ENCODE data around the gene LIPM. TPM values are rescaled to one million over a fixed set of nuclear protein-coding genes. Genes with fewer than 3 reads are reported as not detected.
A peak's percentile ranks its signal among the peaks of the same experiment; 100 is the strongest.

Gene LIPM
- total RNA-seq, 2 donors from 2014 or later: not detected

- no peaks in the 10 kb centered on the region for H3K4me1 ChIP-seq (replicated peaks)
- no peaks in the 10 kb centered on the region for H3K9me3 ChIP-seq
- no peaks in the 10 kb centered on the region for H3K27me3 ChIP-seq (replicated peaks; ENCODE audit: insufficient read depth)
- no peak overlapping the region for H3K4me3 ChIP-seq
- no peak overlapping the region for H3K27ac ChIP-seq
- H3K36me3 ChIP-seq: no peaks in the 10 kb centered on the region
- no peak for DNase-seq (ENCODE audit: low spot score)
- TF ChIP-seq CTCF (IDR thresholded peaks at IDR 0.05): no peak
- no peak for TF ChIP-seq POLR2A (IDR thresholded peaks at IDR 0.05)
- no peak for TF ChIP-seq POLR2AphosphoS5 (IDR thresholded peaks at IDR 0.05)
- intact Hi-C loops (cut with DNase I): no loop called here
Observed at GRCh38 chr10:88788924-88789323, 13.6 kb upstream of the LIPM start.

- intact Hi-C loops (cut with DNase I): no loop called here
- Histone ChIP-seq H3K27me3 (replicated peaks; ENCODE audit: insufficient read depth) (no peaks in the 10 kb centered on the region), H3K9me3 (no peaks in the 10 kb centered on the region), H3K4me1 (replicated peaks) (no peaks in the 10 kb centered on the region), H3K27ac (no peak overlapping the region), H3K4me3 (no peak overlapping the region), H3K36me3 (no peaks in the 10 kb centered on the region)
- no peak for DNase-seq (ENCODE audit: low spot score)
- peak in 1 of 4 experiments; percentile 17 for TF ChIP-seq CTCF (IDR thresholded peaks at IDR 0.05)
- TF ChIP-seq POLR2AphosphoS5 (IDR thresholded peaks at IDR 0.05): no peak
- WGBS: 56% methylated on average over 2 of the region's 2 CpGs
Observed at GRCh38 chr10:88791924-88792323, 10.6 kb upstream of the LIPM start.

- Histone ChIP-seq H3K36me3 (no peaks in the 10 kb centered on the region), H3K27ac (no peak overlapping the region), H3K4me1 (replicated peaks) (no peaks in the 10 kb centered on the region), H3K4me3 (no peak overlapping the region), H3K27me3 (replicated peaks; ENCODE audit: insufficient read depth) (no peaks in the 10 kb centered on the region), H3K9me3 (no peaks in the 10 kb centered on the region)
- intact Hi-C loops (cut with DNase I): no loop called here
- 84% methylated on average over 4 of the region's 4 CpGs for WGBS
- no peak for DNase-seq (ENCODE audit: low spot score)
- TF ChIP-seq POLR2A (IDR thresholded peaks at IDR 0.05) (no peak), CTCF (IDR thresholded peaks at IDR 0.05) (no peak), POLR2AphosphoS5 (IDR thresholded peaks at IDR 0.05) (no peak)
Observed at GRCh38 chr10:88792661-88793060, 9.9 kb upstream of the LIPM start.

GRCh38 chr10:88793712-88794299 lies 8.7 kb upstream of the LIPM start:
- TF ChIP-seq CTCF (IDR thresholded peaks at IDR 0.05): no peak
- no peak for TF ChIP-seq POLR2A (IDR thresholded peaks at IDR 0.05)
- no peak for TF ChIP-seq POLR2AphosphoS5 (IDR thresholded peaks at IDR 0.05)
- 47% methylated on average over 2 of the region's 2 CpGs for WGBS
- Histone ChIP-seq H3K9me3 (no peaks in the 10 kb centered on the region), H3K27me3 (replicated peaks; ENCODE audit: insufficient read depth) (no peaks in the 10 kb centered on the region), H3K4me1 (replicated peaks) (no peaks in the 10 kb centered on the region), H3K27ac (no peak overlapping the region), H3K36me3 (no peaks in the 10 kb centered on the region), H3K4me3 (no peak overlapping the region)
- intact Hi-C loops (cut with DNase I): no loop called here
- DNase-seq (ENCODE audit: low spot score): no peak

- Histone ChIP-seq H3K27me3 (replicated peaks; ENCODE audit: insufficient read depth) (no peaks in the 10 kb centered on the region), H3K27ac (no peak overlapping the region), H3K4me3 (no peak overlapping the region), H3K9me3 (no peaks in the 10 kb centered on the region), H3K4me1 (replicated peaks) (no peaks in the 10 kb centered on the region), H3K36me3 (no peaks in the 10 kb centered on the region)
- intact Hi-C loops (cut with DNase I): no loop called here
- TF ChIP-seq POLR2AphosphoS5 (IDR thresholded peaks at IDR 0.05) (no peak), POLR2A (IDR thresholded peaks at IDR 0.05) (no peak), CTCF (IDR thresholded peaks at IDR 0.05) (no peak)
- 44% methylated on average over 1 of the region's 1 CpG for WGBS
- no peak for DNase-seq (ENCODE audit: low spot score)
Observed at GRCh38 chr10:88794731-88795130, 7.8 kb upstream of the LIPM start.
